Measurements from ENCODE around the gene PAX5. TPM values are rescaled to one million over a fixed set of nuclear protein-coding genes. Genes with fewer than 3 reads are reported as not detected.

Gene PAX5
- total and polyA plus RNA-seq, 2 of the 13 experiments (the other 11 are each of a cell fraction or from before 2014, with no cell fraction given) = not detected

DNA sequence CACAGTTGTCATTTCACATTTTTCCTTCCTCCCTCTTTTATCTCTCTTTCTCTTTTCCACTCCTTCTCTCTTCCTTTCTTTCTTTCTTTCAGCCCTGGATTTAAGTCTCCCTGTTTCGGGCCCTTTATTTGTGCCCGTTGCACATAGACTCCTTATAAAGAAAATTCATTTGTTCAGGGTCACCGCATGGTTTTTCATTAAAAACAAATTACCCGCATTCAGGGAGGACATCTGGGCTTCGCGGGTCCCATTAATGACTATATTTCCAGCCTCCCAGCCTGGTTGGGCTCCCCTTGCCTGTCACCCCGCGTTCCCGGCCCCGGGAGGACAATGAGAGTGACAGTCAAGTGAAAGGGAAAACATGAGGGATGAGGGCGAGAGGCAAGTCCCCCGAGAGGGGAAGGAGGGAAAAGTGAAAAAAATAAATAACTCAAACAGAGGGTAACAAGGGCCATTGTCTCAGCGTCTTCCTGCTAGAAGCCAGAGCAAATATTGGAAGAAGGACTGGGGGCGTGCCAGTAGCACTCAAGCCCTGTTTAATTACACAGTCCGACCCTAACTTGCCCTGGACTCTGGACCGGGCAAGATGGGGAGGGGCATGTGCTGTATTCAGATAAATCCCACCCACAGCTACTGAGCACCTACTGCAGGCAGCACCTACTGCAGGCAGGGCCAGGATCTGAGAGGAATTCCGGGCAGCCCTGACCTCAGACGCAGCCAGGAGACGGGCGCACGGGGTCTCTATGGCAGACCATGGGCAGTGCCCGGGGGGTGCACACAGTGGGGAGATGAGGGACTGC is 166.2 kb downstream of the PAX5 start (continued):
- TF ChIP-seq ARNT2 (CRISPR knock-in tag; IDR thresholded peaks at IDR 0.05; ENCODE audit: low read depth) = peak; percentile 75; the same call in 1 of the 2 replicates
- TF ChIP-seq ZNF263 (CRISPR knock-in tag; IDR thresholded peaks at IDR 0.05) = peak; percentile 99
- TF ChIP-seq ZNF264 (CRISPR knock-in tag; IDR thresholded peaks at IDR 0.05) = peak; percentile 84
- TF ChIP-seq, protein P1, sequence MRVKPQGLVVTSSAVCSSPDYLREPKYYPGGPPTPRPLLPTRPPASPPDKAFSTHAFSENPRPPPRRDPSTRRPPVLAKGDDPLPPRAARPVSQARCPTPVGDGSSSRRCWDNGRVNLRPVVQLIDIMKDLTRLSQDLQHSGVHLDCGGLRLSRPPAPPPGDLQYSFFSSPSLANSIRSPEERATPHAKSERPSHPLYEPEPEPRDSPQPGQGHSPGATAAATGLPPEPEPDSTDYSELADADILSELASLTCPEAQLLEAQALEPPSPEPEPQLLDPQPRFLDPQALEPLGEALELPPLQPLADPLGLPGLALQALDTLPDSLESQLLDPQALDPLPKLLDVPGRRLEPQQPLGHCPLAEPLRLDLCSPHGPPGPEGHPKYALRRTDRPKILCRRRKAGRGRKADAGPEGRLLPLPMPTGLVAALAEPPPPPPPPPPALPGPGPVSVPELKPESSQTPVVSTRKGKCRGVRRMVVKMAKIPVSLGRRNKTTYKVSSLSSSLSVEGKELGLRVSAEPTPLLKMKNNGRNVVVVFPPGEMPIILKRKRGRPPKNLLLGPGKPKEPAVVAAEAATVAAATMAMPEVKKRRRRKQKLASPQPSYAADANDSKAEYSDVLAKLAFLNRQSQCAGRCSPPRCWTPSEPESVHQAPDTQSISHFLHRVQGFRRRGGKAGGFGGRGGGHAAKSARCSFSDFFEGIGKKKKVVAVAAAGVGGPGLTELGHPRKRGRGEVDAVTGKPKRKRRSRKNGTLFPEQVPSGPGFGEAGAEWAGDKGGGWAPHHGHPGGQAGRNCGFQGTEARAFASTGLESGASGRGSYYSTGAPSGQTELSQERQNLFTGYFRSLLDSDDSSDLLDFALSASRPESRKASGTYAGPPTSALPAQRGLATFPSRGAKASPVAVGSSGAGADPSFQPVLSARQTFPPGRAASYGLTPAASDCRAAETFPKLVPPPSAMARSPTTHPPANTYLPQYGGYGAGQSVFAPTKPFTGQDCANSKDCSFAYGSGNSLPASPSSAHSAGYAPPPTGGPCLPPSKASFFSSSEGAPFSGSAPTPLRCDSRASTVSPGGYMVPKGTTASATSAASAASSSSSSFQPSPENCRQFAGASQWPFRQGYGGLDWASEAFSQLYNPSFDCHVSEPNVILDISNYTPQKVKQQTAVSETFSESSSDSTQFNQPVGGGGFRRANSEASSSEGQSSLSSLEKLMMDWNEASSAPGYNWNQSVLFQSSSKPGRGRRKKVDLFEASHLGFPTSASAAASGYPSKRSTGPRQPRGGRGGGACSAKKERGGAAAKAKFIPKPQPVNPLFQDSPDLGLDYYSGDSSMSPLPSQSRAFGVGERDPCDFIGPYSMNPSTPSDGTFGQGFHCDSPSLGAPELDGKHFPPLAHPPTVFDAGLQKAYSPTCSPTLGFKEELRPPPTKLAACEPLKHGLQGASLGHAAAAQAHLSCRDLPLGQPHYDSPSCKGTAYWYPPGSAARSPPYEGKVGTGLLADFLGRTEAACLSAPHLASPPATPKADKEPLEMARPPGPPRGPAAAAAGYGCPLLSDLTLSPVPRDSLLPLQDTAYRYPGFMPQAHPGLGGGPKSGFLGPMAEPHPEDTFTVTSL (CRISPR knock-in tag; IDR thresholded peaks at IDR 0.05; ENCODE audit: borderline replicate concordance) = peak; percentile 81; the same call in 1 of the 2 replicates
- no peak for TF ChIP-seq ZNF230 (CRISPR knock-in tag; IDR thresholded peaks at IDR 0.05)
- peak; percentile 36; the same call in 1 of the 2 replicates for TF ChIP-seq MYC (CRISPR knock-in tag; IDR thresholded peaks at IDR 0.05; ENCODE audit: borderline replicate concordance)
- peak; percentile 93 for TF ChIP-seq HDAC1 (CRISPR knock-in tag; IDR thresholded peaks at IDR 0.05)
- TF ChIP-seq KDM4B (CRISPR knock-in tag; IDR thresholded peaks at IDR 0.05) = peak; percentile 80; the same call in 1 of the 2 replicates
- TF ChIP-seq TOE1 (CRISPR knock-in tag; IDR thresholded peaks at IDR 0.05) = peak; percentile 56; the same call in 1 of the 2 replicates
- TF ChIP-seq ZNF589 (CRISPR knock-in tag; conservative IDR thresholded peaks at IDR 0.05) = peak; percentile 70; the same call in 1 of the 2 replicates
- TF ChIP-seq ZFP1 (CRISPR knock-in tag; IDR thresholded peaks at IDR 0.05) = peak; percentile 91
- peak; percentile 100 for TF ChIP-seq SOX13 (IDR thresholded peaks at IDR 0.05)
- TF ChIP-seq SOX13 (CRISPR knock-in tag; conservative IDR thresholded peaks at IDR 0.05 in 1 of 2, IDR thresholded peaks at IDR 0.05 in 1 of 2) = peak in 1 of 2 experiments; percentile 100; a peak in 2 of 4 replicates
- no peak for TF ChIP-seq U2AF1 (optimal IDR thresholded peaks at IDR 0.05; ENCODE audit: low read depth, low read length)
- TF ChIP-seq, protein P2, sequence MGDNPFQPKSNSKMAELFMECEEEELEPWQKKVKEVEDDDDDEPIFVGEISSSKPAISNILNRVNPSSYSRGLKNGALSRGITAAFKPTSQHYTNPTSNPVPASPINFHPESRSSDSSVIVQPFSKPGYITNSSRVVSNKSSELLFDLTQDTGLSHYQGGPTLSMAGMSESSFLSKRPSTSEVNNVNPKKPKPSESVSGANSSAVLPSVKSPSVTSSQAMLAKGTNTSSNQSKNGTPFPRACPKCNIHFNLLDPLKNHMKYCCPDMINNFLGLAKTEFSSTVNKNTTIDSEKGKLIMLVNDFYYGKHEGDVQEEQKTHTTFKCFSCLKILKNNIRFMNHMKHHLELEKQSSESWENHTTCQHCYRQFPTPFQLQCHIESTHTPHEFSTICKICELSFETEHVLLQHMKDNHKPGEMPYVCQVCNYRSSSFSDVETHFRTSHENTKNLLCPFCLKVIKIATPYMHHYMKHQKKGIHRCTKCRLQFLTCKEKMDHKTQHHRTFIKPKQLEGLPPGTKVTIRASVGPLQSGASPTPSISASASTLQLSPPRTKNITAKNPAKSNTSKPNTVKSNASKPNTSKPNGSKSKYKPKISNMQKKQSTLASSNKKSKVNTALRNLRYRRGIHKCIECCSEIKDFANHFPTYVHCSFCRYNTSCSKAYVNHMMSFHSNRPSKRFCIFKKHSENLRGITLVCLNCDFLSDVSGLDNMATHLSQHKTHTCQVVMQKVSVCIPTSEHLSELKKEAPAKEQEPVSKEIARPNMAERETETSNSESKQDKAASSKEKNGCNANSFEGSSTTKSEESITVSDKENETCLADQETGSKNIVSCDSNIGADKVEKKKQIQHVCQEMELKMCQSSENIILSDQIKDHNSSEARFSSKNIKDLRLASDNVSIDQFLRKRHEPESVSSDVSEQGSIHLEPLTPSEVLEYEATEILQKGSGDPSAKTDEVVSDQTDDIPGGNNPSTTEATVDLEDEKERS (CRISPR knock-in tag; IDR thresholded peaks at IDR 0.05) = no peak
- TF ChIP-seq KDM3A (CRISPR knock-in tag; IDR thresholded peaks at IDR 0.05; ENCODE audit: low read depth) = peak; percentile 76
- TF ChIP-seq MYPOP (CRISPR knock-in tag; IDR thresholded peaks at IDR 0.05) = peak; percentile 79; the same call in 1 of the 2 replicates
- peak; percentile 62; the same call in 1 of the 2 replicates for TF ChIP-seq ZNF235 (CRISPR knock-in tag; IDR thresholded peaks at IDR 0.05; ENCODE audit: borderline replicate concordance)
- TF ChIP-seq NR2F2 (IDR thresholded peaks at IDR 0.05; ENCODE audit: borderline replicate concordance, low read depth) = peak; percentile 92
- peak; percentile 89 for TF ChIP-seq ZNF160 (CRISPR knock-in tag; IDR thresholded peaks at IDR 0.05)

Measured in HepG2 (cell line).